Muscle layer of colon (tissue), 2 donors: ENCODE results near the gene DCTN1.
A peak's percentile ranks its signal among the peaks of the same experiment; 100 is the strongest.

Source experiments
- H3K27ac ChIP-seq: one replicate; pipeline ENCODE4 v1.7.0; 2013; ENCODE audit warnings: low read depth, mild to moderate bottlenecking, low read length, moderate library complexity
- H3K27me3 ChIP-seq, 2 donors: one replicate each; pipeline ENCODE4 v1.7.0; 2013; ENCODE audit warnings: low read length in 2 of 2, mild to moderate bottlenecking in 2 of 2; ENCODE audit not compliant: insufficient read depth in 2 of 2, control insufficient read depth in 1 of 2
- H3K36me3 ChIP-seq: one replicate; pipeline ENCODE4 v1.7.0; 2013; ENCODE audit warnings: mild to moderate bottlenecking, low read length; ENCODE audit not compliant: insufficient read depth
- H3K4me1 ChIP-seq: one replicate; pipeline ENCODE4 v1.7.0; 2013; ENCODE audit warnings: mild to moderate bottlenecking, low read length; ENCODE audit not compliant: insufficient read depth
- H3K4me3 ChIP-seq, 2 donors: one replicate each; pipeline ENCODE4 v1.7.0; 2013; ENCODE audit warnings: low read length in 2 of 2, low read depth in 1 of 2, mild to moderate bottlenecking in 1 of 2, moderate library complexity in 1 of 2
- H3K9ac ChIP-seq: one replicate; pipeline ENCODE4 v1.7.0; 2013; ENCODE audit warnings: low read length
- H3K9me3 ChIP-seq: one replicate; pipeline ENCODE4 v1.7.0; 2013; ENCODE audit warnings: mild to moderate bottlenecking, low read length
- donor health status: abdominal sarcoma.
- donor health status: Adenocarcinoma of cecum.

The DCTN1 gene

GRCh38 chr2:74420006-74420405 is 39.9 kb upstream of the DCTN1 start:
- Histone ChIP-seq H3K36me3 (no peaks in the 10 kb centered on the region), H3K9ac (no peak overlapping the region), H3K4me1 (peaks cover 11% of the 10 kb centered on the region), H3K4me3 (no peak overlapping the region), H3K27me3 (no peaks in the 10 kb centered on the region), H3K27ac (no peak overlapping the region), H3K9me3 (no peaks in the 10 kb centered on the region)

- Histone ChIP-seq H3K27me3 (no peaks in the 10 kb centered on the region), H3K36me3 (no peaks in the 10 kb centered on the region), H3K9me3 (no peaks in the 10 kb centered on the region), H3K27ac (no peak overlapping the region), H3K4me3 (no peak overlapping the region), H3K9ac (no peak overlapping the region), H3K4me1 (peaks cover 15% of the 10 kb centered on the region)
Observed at GRCh38 chr2:74419345-74419744, 39.2 kb upstream of the DCTN1 start.

GRCh38 chr2:74418312-74418711 is 38.2 kb upstream of the DCTN1 start:
- H3K9me3 ChIP-seq: no peaks in the 10 kb centered on the region
- peaks cover 19% of the 10 kb centered on the region for H3K4me1 ChIP-seq
- no peak overlapping the region for H3K27ac ChIP-seq
- no peaks in the 10 kb centered on the region for H3K27me3 ChIP-seq
- H3K36me3 ChIP-seq: no peaks in the 10 kb centered on the region
- H3K9ac ChIP-seq: no peak overlapping the region
- no peak overlapping the region for H3K4me3 ChIP-seq

- Histone ChIP-seq H3K4me3 (no peak overlapping the region), H3K27me3 (no peaks in the 10 kb centered on the region), H3K36me3 (no peaks in the 10 kb centered on the region), H3K4me1 (peaks cover 19% of the 10 kb centered on the region), H3K9me3 (no peaks in the 10 kb centered on the region), H3K9ac (no peak overlapping the region), H3K27ac (no peak overlapping the region)
Observed at GRCh38 chr2:74417763-74418162, 37.7 kb upstream of the DCTN1 start.

- H3K9me3 ChIP-seq: no peaks in the 10 kb centered on the region
- peaks cover 18% of the 10 kb centered on the region for H3K4me1 ChIP-seq
- H3K27ac ChIP-seq: no peak overlapping the region
- no peaks in the 10 kb centered on the region for H3K36me3 ChIP-seq
- no peaks in the 10 kb centered on the region for H3K27me3 ChIP-seq
- H3K4me3 ChIP-seq: no peak overlapping the region
- H3K9ac ChIP-seq: no peak overlapping the region
Observed at GRCh38 chr2:74417197-74417596, 37.1 kb upstream of the DCTN1 start.

- no peaks in the 10 kb centered on the region for H3K36me3 ChIP-seq
- H3K4me3 ChIP-seq: no peak overlapping the region
- H3K4me1 ChIP-seq: peaks cover 16% of the 10 kb centered on the region
- H3K9me3 ChIP-seq: no peaks in the 10 kb centered on the region
- no peak overlapping the region for H3K9ac ChIP-seq
- H3K27me3 ChIP-seq: no peaks in the 10 kb centered on the region
- H3K27ac ChIP-seq: no peak overlapping the region
Observed at GRCh38 chr2:74416778-74417177, 36.7 kb upstream of the DCTN1 start.

- H3K9me3 ChIP-seq: no peaks in the 10 kb centered on the region
- peak overlapping the region; percentile 55 for H3K27ac ChIP-seq
- H3K36me3 ChIP-seq: no peaks in the 10 kb centered on the region
- no peaks in the 10 kb centered on the region for H3K27me3 ChIP-seq
- peaks cover 16% of the 10 kb centered on the region for H3K4me1 ChIP-seq
- H3K9ac ChIP-seq: no peak overlapping the region
- H3K4me3 ChIP-seq: peak overlapping the region; percentile 24 to 90
Observed at GRCh38 chr2:74415762-74416395, 35.8 kb upstream of the DCTN1 start.

GRCh38 chr2:74414881-74415761 is 35.0 kb upstream of the DCTN1 start:
- no peaks in the 10 kb centered on the region for H3K36me3 ChIP-seq
- peak overlapping the region; percentile 24 to 90 for H3K4me3 ChIP-seq
- H3K27me3 ChIP-seq: no peaks in the 10 kb centered on the region
- H3K27ac ChIP-seq: peak overlapping the region; percentile 66
- H3K4me1 ChIP-seq: peaks cover 16% of the 10 kb centered on the region
- peak overlapping the region; percentile 57 for H3K9ac ChIP-seq
- no peaks in the 10 kb centered on the region for H3K9me3 ChIP-seq

GRCh38 chr2:74414441-74414840 is 34.3 kb upstream of the DCTN1 start:
- Histone ChIP-seq H3K4me1 (peaks cover 16% of the 10 kb centered on the region), H3K27me3 (no peaks in the 10 kb centered on the region), H3K4me3 (peak overlapping the region; percentile 24 to 90), H3K9ac (peak overlapping the region; percentile 57), H3K27ac (peak overlapping the region; percentile 66), H3K9me3 (no peaks in the 10 kb centered on the region), H3K36me3 (no peaks in the 10 kb centered on the region)

- Histone ChIP-seq H3K4me3 (no peak overlapping the region), H3K9me3 (no peaks in the 10 kb centered on the region), H3K4me1 (peaks cover 16% of the 10 kb centered on the region), H3K9ac (no peak overlapping the region), H3K36me3 (no peaks in the 10 kb centered on the region), H3K27me3 (no peaks in the 10 kb centered on the region), H3K27ac (no peak overlapping the region)
Observed at GRCh38 chr2:74413001-74413698, 33.0 kb upstream of the DCTN1 start.

- H3K27me3 ChIP-seq: no peaks in the 10 kb centered on the region
- no peak overlapping the region for H3K27ac ChIP-seq
- H3K4me3 ChIP-seq: no peak overlapping the region
- no peaks in the 10 kb centered on the region for H3K36me3 ChIP-seq
- H3K9ac ChIP-seq: no peak overlapping the region
- no peaks in the 10 kb centered on the region for H3K4me1 ChIP-seq
- no peaks in the 10 kb centered on the region for H3K9me3 ChIP-seq
Observed at GRCh38 chr2:74407682-74408081, 27.6 kb upstream of the DCTN1 start.
